ENCODE measurements around the gene CHMP1B. TPM values are rescaled to one million over a fixed set of nuclear protein-coding genes. Genes with fewer than 3 reads are reported as not detected.

CHMP1B gene, protein sequence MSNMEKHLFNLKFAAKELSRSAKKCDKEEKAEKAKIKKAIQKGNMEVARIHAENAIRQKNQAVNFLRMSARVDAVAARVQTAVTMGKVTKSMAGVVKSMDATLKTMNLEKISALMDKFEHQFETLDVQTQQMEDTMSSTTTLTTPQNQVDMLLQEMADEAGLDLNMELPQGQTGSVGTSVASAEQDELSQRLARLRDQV
- total RNA-seq, result 100 to 1,000 TPM; 142 to 162 TPM

DNA sequence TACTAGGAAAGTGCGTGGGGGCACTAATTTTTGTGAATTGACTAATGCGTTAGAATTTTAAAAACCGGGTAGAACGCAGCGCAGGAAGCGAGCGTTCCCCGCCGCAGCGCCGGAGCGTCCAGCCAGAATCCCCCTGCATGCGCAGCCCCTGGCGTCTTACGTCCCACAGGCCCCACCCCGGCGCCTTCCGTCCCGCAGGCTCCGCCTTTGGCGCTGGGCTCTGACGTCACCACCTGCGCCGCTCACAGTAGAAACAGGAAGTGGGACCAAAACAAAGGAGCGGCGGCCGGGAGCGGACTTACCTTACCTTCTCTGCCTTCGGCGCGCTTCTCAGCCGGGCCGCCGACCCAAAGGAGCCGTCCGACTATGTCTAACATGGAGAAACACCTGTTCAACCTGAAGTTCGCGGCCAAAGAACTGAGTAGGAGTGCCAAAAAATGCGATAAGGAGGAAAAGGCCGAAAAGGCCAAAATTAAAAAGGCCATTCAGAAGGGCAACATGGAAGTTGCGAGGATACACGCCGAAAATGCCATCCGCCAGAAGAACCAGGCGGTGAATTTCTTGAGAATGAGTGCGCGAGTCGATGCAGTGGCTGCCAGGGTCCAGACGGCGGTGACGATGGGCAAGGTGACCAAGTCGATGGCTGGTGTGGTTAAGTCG lies at the start of gene CHMP1B:
Gene CHMP1B, plus strand, starts transcription at position 268 of the 660 bp plus-strand sequence. Its CDS starts 99 bp downstream, at position 367.

Other genes starting within 250 kb of the CHMP1B start
- not detected for gene SLC35G4, start 241.8 kb upstream of the CHMP1B start, total RNA-seq
- gene GNAL, start 162.1 kb upstream of the CHMP1B start, total RNA-seq, result 10 to 100 TPM; 69.3 to 77.1 TPM
- gene MPPE1, start 56.9 kb downstream of the CHMP1B start, total RNA-seq, result 10 to 100 TPM; 26.5 to 27.0 TPM
- gene IMPA2, start 130.1 kb downstream of the CHMP1B start, total RNA-seq, result 10 to 100 TPM; 24.1 to 51.6 TPM
- gene ANKRD62, start 242.4 kb downstream of the CHMP1B start, total RNA-seq, result not detected

Measured in melanocyte of skin (primary cell).